ENCODE measurements around the gene FAM219B. TPM values are rescaled to one million over a fixed set of nuclear protein-coding genes. Genes with fewer than 3 reads are reported as not detected.
"Not testable (repeated sequence)": the region's sequence is repeated elsewhere in the genome, so short reads cannot be mapped to it uniquely, and the experiment has no call there.

FAM219B gene
- total RNA-seq, 1 donor from 2014 or later, result 80.4 TPM

DNA sequence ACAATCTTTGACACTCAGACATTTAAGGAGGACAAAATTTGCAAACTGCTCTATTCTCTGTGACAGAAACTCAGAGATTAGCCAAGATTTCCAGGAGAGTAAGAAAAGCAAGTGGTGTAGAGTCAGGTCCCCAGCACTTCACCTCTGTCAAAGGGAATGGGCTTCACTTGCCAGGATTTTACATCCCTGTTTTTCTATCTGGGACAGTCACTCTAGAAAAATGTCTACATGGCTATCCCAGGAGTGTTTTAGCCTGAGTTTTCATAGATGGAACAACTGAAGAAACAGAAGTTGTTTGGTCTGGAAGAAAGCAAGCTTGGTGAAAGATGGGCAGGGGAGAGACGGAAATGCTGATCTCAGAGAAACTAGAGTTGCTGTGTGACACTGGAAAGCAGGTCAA is 3.0 kb downstream of the FAM219B start:
- DNase-seq (ENCODE audit: low spot score), result no peak

- no peak for DNase-seq (ENCODE audit: low spot score)
Measured at GRCh38 chr15:74902295-74903075, 4.2 kb downstream of the FAM219B start.

GRCh38 chr15:74901612-74902063 is 5.0 kb downstream of the FAM219B start:
- DNase-seq (ENCODE audit: low spot score), result peak; percentile 75

DNA sequence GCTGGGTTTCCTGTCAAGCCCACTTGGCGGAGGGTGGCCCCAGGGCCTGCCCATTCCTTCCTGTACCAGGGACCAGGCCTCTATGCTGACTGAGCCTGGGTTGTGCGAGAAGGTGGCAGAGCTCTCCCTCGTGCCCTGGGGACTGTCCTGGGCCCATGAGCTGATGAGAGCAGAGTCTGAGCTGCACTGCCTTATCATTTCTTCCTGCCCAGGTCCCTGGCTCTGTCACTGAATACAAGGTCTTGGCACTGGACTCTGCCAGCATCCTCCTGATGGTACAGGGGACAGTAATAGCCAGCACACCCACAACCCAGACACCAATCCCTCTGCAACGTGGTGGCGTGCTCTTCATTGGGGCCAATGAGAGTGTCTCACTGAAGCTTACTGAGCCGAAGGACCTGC is 9.3 kb downstream of the FAM219B start:
- no peak for DNase-seq (ENCODE audit: low spot score)

GRCh38 chr15:74896316-74896715 is 10.3 kb downstream of the FAM219B start:
- no peak for DNase-seq (ENCODE audit: low spot score)

DNA sequence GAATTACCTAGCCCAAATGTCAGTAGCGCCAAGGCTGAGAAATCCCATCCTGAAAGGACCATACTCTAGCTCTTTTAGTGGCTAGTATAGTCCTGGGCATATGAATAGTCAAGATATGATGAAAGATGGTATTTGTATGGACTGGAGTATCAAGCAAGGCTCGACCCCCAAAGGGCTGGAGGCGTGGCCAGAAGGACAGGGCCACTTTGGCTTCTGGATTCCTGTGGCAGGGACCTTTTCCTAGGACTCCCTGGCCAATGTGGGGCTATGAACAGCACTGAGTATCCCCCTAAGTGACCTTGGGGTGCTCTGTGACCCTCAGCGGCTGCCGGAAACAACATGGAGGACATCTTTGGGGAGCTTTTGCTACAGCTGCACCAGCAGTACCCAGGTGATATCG is 10.8 kb downstream of the FAM219B start:
- DNase-seq (ENCODE audit: low spot score), result no peak

DNA sequence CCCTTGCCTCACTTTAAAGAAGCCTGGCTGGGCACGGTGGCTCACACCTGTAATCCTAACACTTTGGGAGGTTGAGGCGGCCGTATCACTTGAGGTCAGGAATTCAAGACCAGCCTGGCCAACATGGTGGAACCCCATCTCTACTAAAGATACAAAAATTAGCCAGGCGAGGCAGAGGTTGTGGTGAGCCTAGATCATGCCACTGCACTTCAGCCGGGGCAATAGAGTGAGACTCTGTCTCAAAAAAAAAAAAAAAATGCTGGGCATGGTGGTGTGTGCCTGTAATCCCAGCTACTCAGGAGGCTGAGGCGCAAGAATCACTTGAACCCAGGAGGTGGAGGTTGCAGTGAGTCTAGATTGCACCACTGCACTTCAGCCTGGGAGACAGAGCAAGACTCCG is 12.3 kb downstream of the FAM219B start:
- not testable (repeated sequence) for DNase-seq (ENCODE audit: low spot score)

- no peak for DNase-seq (ENCODE audit: low spot score)
Measured at GRCh38 chr15:74893627-74894026, 13.0 kb downstream of the FAM219B start.

GRCh38 chr15:74892931-74893330 is 13.7 kb downstream of the FAM219B start:
- no peak for DNase-seq (ENCODE audit: low spot score)

GRCh38 chr15:74892313-74892712 is 14.3 kb downstream of the FAM219B start:
- peak; percentile 16 for DNase-seq (ENCODE audit: low spot score)

GRCh38 chr15:74891469-74891868 is 15.2 kb downstream of the FAM219B start:
- DNase-seq (ENCODE audit: low spot score), result no peak

- DNase-seq (ENCODE audit: low spot score), result no peak
Measured at GRCh38 chr15:74890665-74890960, 16.0 kb downstream of the FAM219B start.

GRCh38 chr15:74889883-74890664 is 16.6 kb downstream of the FAM219B start, which contains the start of gene MPI:
TSS of gene MPI (plus strand) at chr15:74890042. CDS start at chr15:74890074, 32 bp downstream.
- DNase-seq (ENCODE audit: low spot score), result peak; percentile 84

DNA sequence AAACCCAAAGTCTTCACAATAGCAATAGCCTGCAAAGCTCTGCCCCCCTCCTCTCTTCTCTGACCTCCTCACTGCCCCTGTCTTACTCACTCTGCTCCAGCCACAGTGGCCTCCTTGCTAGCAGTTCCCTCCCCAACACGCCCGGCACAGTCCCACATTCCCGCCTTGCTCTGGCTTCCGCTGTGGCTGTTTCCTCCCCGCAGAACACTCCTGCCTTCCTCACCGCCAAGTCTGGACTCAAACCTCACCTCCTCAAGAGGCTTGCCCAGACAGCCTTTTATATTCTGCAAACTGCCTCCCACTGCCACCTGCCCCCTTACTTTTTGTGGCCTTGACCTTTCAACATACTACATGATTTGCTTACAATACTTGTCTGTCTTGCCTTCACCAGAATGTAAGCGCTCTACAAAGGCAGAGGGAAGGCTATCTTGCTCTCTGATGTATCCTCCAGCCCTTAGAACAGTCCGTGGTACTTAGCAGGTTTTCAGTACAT is 17.2 kb downstream of the FAM219B start:
- DNase-seq (ENCODE audit: low spot score), result no peak

DNA sequence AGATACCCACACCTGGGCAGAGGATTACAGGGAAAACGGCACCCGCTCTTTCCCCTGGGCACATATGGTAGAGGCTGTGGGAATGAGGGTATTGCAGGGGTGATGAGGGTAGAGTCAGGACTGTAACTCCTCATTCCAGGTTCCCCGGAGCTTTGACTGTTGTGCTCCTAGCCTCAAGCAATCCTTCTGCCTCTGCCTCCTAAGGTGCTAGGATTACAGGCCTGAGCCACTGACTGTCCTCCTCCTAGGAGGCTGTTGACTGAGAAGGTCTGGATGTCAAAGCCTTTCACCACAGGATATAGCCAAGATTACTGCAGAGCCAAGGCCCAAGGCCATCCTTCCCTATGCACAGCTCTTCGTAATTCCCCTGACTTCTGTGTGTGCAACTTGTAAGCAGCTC is 17.9 kb downstream of the FAM219B start:
- no peak for DNase-seq (ENCODE audit: low spot score)

DNA sequence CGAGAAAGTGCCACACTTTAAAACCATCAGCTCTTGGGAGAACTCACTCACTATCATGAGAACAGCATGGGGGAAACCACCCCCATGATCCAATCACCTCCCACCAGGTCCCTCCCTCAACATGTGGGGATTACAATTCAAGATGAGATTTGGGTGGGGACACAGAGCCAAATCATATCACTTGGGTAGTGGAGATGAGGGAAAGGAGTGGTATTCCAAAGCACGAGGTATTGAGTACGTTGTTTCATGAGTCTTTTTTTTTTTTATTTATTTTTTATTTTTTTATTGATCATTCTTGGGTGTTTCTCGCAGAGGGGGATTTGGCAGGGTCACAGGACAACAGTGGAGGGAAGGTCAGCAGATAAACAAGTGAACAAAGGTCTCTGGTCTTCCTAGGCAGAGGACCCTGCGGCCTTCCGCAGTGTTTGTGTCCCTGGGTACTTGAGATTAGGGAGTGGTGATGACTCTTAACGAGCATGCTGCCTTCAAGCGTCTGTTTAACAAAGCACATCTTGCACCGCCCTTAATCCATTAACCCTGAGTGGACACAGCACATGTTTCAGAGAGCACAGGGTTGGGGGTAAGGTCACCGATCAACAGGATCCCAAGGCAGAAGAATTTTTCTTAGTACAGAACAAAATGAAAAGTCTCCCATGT is 19.0 kb downstream of the FAM219B start:
- DNase-seq (ENCODE audit: low spot score), result not testable (repeated sequence)

DNA sequence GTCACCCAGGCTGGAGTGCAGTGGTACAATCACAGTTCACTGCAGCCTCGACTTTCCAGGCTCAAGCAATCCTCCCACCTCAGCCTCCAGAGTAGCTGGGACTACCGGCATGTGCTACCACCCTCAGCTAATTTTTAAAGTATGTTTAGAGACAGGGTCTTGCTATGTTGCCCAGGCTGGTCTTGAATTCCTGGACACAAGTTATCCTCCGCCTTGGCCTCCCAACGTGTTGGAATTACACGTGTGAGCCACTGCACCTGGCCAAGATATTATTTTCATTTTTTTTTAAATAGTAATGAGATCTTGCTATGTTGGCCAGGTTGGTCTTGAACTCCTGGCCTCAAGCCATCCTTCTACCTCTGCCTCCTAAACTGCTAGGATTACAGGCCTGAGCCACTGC is 21.2 kb downstream of the FAM219B start:
- no peak for DNase-seq (ENCODE audit: low spot score)

DNA sequence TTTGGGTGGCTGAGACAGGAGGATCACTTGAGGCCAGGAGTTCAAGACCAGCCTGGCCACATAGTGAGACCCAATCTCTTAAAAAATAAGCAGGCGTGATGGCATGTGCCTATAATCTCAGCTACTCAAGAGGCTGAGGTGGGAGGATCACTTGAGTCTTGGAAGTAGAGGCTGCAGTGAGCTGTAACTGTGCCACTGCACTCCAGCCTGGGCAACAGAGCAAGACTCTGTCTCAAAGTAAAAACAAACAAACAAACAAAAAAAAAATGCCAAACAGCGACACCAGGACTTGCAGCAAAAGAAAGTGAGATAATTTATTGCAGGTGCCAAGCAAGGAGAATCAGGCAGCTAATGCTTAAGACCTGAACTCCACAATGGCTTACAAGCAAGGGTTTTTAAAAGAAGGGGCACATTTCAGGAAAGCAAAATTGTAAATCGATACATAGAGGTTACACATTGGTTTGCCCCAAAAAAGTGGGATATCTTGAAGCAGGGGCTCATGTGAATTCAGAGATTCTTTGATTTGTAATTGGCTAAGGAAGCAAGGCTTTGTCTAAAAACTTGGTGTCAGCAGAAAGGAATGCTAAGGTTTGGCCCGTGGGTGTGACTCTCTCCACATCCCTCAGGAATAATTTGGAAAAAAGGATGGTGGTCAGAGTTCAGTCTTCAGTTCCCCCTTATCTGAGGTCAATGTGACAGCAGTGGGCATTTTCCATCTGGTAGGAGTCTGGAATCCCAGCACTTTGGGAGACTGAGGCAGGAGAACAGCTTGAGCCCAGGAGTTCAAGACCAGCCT is 22.0 kb downstream of the FAM219B start:
- no peak for DNase-seq (ENCODE audit: low spot score)

DNA sequence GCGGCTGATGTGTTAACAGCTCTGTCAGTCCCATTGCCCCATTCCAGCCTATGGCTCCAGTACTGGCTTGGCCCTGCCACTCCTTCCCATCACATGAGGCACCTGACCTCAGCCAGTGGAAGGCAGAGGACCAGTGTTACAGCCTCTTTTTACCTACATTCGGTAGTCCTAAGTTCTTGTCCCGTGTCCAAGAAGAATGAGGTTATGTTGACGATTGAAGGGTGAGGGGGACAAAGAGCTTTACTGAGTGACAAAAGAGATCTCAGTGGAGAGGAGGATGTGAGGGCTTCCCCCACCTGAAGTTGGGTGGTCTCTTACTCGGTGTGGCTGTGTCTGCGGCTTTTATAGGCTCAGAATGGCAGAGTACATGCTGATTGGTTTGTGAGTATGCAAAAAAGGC is 24.1 kb downstream of the FAM219B start:
- no peak for DNase-seq (ENCODE audit: low spot score)

- no peak for DNase-seq (ENCODE audit: low spot score)
Measured at GRCh38 chr15:74878273-74878672, 28.4 kb downstream of the FAM219B start.

GRCh38 chr15:74873756-74874424 is 32.8 kb downstream of the FAM219B start:
- DNase-seq (ENCODE audit: low spot score), result no peak
